Nephron progenitor cell (in vitro differentiated cells): ENCODE results near the gene NRG2.

Source experiments
- DNase-seq: peaks from one replicate; pipeline ENCODE4 v3.0.0; 2021
- H3K27ac Mint-ChIP-seq: 2 replicates; pipeline ENCODE4 v1.8.0; 2021; ENCODE audit warnings: mild to moderate bottlenecking, moderate library complexity, mixed read lengths
- H3K27me3 Mint-ChIP-seq: 2 replicates; pipeline ENCODE4 v1.8.0; 2021; ENCODE audit warnings: mild to moderate bottlenecking, low read depth, mixed read lengths; ENCODE audit not compliant: poor library complexity
- H3K36me3 Mint-ChIP-seq: 2 replicates; pipeline ENCODE4 v1.8.0; 2021; ENCODE audit warnings: low read depth, mixed read lengths
- H3K4me1 Mint-ChIP-seq: 2 replicates; pipeline ENCODE4 v1.8.0; 2021; ENCODE audit warnings: mixed read lengths
- H3K4me3 Mint-ChIP-seq: 2 replicates; pipeline ENCODE4 v1.8.0; 2021; ENCODE audit warnings: mild to moderate bottlenecking, moderate library complexity, mixed read lengths
- H3K9me3 Mint-ChIP-seq: 2 replicates; pipeline ENCODE4 v1.8.0; 2021; ENCODE audit warnings: mild to moderate bottlenecking, moderate library complexity, mixed read lengths
- TF ChIP-seq, protein P1 (sequence below): fragments of 200-600 bp; sonication (generic); IDR thresholded peaks from 2 replicates; pipeline ENCODE4 v1.5.0; 2021; ENCODE audit warnings: antibody characterized with exemption

Gene NRG2

DNA sequence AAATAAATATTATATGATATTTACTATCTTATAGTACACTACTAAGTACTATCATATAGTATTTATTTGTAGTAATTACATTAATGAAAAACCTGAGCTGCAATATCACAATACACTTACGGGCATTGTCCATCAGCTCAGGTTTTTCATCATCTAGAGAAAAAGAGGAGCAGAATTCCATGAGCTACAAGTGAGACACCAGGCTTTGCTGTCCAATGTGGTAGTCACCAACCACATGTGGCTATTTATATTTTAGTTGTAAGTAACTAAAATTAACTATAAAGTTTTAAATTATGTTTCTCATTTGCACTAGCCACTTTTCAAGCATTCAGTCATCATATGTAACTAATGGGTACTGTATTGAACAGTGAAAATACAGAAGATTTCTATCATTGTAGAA lies 13.8 kb upstream of the NRG2 start:
- H3K27me3 Mint-ChIP-seq, result no peaks in the 10 kb centered on the region

DNA sequence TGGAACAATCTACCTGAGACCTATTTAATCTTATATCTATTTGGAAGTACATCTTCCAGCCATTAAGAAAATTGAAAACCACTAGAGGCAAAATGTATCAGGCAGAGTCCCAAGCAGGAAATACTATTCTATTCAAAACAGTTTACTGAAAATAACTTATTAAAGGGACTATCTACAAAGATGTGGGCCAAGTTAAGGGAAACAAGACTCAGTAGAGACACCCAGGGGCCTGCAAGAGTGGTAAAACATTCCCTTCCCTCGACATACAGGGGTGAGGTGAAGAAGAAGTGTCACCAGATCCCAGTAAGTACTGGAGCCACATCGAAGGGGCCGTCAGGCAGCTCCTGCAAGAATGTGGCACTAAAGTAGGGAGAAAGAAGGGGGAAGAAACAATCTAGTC lies 12.1 kb upstream of the NRG2 start:
- Mint-ChIP-seq H3K36me3 (no peaks in the 10 kb centered on the region), H3K9me3 (no peaks in the 10 kb centered on the region), H3K4me3 (no peak overlapping the region), H3K4me1 (no peaks in the 10 kb centered on the region), H3K27me3 (peaks cover 2% of the 10 kb centered on the region), H3K27ac (no peak overlapping the region)
- TF ChIP-seq, protein P1, sequence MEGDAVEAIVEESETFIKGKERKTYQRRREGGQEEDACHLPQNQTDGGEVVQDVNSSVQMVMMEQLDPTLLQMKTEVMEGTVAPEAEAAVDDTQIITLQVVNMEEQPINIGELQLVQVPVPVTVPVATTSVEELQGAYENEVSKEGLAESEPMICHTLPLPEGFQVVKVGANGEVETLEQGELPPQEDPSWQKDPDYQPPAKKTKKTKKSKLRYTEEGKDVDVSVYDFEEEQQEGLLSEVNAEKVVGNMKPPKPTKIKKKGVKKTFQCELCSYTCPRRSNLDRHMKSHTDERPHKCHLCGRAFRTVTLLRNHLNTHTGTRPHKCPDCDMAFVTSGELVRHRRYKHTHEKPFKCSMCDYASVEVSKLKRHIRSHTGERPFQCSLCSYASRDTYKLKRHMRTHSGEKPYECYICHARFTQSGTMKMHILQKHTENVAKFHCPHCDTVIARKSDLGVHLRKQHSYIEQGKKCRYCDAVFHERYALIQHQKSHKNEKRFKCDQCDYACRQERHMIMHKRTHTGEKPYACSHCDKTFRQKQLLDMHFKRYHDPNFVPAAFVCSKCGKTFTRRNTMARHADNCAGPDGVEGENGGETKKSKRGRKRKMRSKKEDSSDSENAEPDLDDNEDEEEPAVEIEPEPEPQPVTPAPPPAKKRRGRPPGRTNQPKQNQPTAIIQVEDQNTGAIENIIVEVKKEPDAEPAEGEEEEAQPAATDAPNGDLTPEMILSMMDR, result no peak
- DNase-seq, result no peak

More for the DNA sequence above, 13.8 kb upstream of the NRG2 start:
- no peaks in the 10 kb centered on the region for H3K4me1 Mint-ChIP-seq
- H3K36me3 Mint-ChIP-seq, result no peaks in the 10 kb centered on the region
- TF ChIP-seq, protein P1, result no peak
- H3K27ac Mint-ChIP-seq, result no peak overlapping the region
- H3K4me3 Mint-ChIP-seq, result no peak overlapping the region
- DNase-seq, result no peak
- H3K9me3 Mint-ChIP-seq, result no peaks in the 10 kb centered on the region

DNA sequence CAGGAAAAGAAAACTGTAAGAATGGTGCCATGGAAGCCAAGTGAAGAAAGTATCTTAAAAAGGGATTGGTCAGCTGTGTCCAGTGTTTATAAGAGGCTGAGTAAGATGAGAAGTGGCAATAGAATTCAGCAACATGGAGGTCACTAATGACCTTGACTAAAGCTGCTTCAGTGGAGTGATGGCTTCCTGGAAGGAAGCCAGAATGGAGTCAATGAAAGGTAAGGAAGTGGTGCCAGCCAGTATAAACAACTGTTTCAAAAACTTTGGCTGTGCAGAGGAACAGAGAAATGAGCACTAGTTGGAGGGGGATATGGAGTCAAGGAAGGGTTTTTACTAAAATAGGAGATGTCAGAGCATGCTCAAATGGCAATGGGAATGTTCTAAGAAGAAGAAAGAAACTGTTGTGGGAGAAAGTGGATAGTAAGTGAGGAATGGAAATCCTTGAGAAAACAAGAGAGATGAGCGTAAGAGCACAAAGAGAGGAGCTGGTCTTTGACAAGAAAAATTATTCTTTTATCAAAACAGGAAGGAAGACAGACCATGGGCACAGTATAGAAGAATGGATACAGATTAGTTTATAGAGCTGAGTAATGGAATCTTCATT lies 11.1 kb upstream of the NRG2 start:
- DNase-seq, result no peak
- TF ChIP-seq, protein P1, result no peak
- Mint-ChIP-seq H3K27ac (no peak overlapping the region), H3K36me3 (no peaks in the 10 kb centered on the region), H3K4me3 (no peak overlapping the region), H3K27me3 (peaks cover 12% of the 10 kb centered on the region), H3K4me1 (no peaks in the 10 kb centered on the region), H3K9me3 (no peaks in the 10 kb centered on the region)

DNA sequence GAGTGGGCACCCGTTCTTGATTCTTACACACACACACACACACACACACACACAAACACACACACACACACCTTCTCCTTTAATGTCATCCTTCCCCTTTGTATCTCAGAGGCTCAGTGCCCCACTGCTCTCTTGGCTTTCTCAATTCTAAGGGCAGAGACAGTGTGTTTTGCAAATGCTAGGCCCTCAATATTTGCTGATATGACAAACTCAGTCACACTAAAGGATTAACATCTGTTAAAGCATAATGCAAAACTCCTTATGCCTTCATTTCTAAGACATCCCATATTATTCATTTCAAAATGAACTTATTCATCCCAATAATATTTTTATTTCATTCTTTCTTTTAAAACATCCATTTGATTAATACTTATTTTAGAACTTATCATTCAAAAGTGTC lies 8.9 kb upstream of the NRG2 start:
- H3K4me1 Mint-ChIP-seq, result no peaks in the 10 kb centered on the region
- no peak for DNase-seq
- H3K36me3 Mint-ChIP-seq, result no peaks in the 10 kb centered on the region
- no peak overlapping the region for H3K4me3 Mint-ChIP-seq
- H3K27ac Mint-ChIP-seq, result no peak overlapping the region
- TF ChIP-seq, protein P1, result no peak
- no peaks in the 10 kb centered on the region for H3K9me3 Mint-ChIP-seq
- H3K27me3 Mint-ChIP-seq, result peaks cover 31% of the 10 kb centered on the region

GRCh38 chr5:140049713-140050112 lies 6.6 kb upstream of the NRG2 start:
- TF ChIP-seq, protein P1, result no peak

GRCh38 chr5:140049205-140049604 lies 6.1 kb upstream of the NRG2 start:
- DNase-seq, result no peak
- TF ChIP-seq, protein P1, result no peak
- H3K36me3 Mint-ChIP-seq, result no peaks in the 10 kb centered on the region
- no peak overlapping the region for H3K27ac Mint-ChIP-seq
- H3K9me3 Mint-ChIP-seq, result no peaks in the 10 kb centered on the region
- no peaks in the 10 kb centered on the region for H3K4me1 Mint-ChIP-seq
- H3K4me3 Mint-ChIP-seq, result no peak overlapping the region
- H3K27me3 Mint-ChIP-seq, result peaks cover 59% of the 10 kb centered on the region

More at GRCh38 chr5:140049713-140050112, 6.6 kb upstream of the NRG2 start:
- Mint-ChIP-seq H3K27ac (no peak overlapping the region), H3K27me3 (peaks cover 54% of the 10 kb centered on the region), H3K36me3 (no peaks in the 10 kb centered on the region), H3K9me3 (no peaks in the 10 kb centered on the region), H3K4me3 (no peak overlapping the region), H3K4me1 (no peaks in the 10 kb centered on the region)
- no peak for DNase-seq
